Lower lobe of right lung (tissue), 2 donors: ENCODE results near the gene NXT1. TPM values are rescaled to one million over a fixed set of nuclear protein-coding genes. Genes with fewer than 3 reads are reported as not detected.

Experiments used
- ATAC-seq, 2 donors: fragments of 200-7000 bp; cut with Tn5 transposase; one replicate each; pipeline ENCODE4 v1.9.1; 2020 to 2022; ENCODE audit warnings: mild to moderate bottlenecking in 2 of 2, moderate library complexity in 2 of 2
- DNase-seq: peaks from one replicate; pipeline ENCODE4 v3.0.0-alpha.2; 2020
- H3K27ac ChIP-seq: fragments of 200-600 bp; one replicate; pipeline ENCODE4 v1.8.0; 2022
- H3K27me3 ChIP-seq: fragments of 200-600 bp; one replicate; pipeline ENCODE4 v1.8.0; 2022; ENCODE audit warnings: low read depth
- H3K36me3 ChIP-seq: fragments of 200-600 bp; one replicate; pipeline ENCODE4 v1.8.0; 2022; ENCODE audit warnings: mild to moderate bottlenecking
- H3K4me1 ChIP-seq: fragments of 200-600 bp; one replicate; pipeline ENCODE4 v1.8.0; 2022
- H3K4me3 ChIP-seq: fragments of 200-600 bp; one replicate; pipeline ENCODE4 v1.8.0; 2022; ENCODE audit warnings: mild to moderate bottlenecking
- H3K9me3 ChIP-seq: fragments of 200-600 bp; one replicate; pipeline ENCODE4 v1.8.0; 2022
- intact Hi-C: fragments of 100-400 bp; cut with DNase I; formaldehyde crosslinking; loops from one replicate; pipeline ENCODE4 v1.11.0; 2022
- total RNA-seq: library from RNA; stranded (reverse); fragmentation: NEBNext Ultra II Directional; extraction: Animal tissue kit (Norgen Biotek cat#: 25700); gene quantifications from one replicate; pipeline ENCODE4 v1.2.1, GENCODE V29; 2021
- TF ChIP-seq, protein P1 (sequence below): fragments of 200-600 bp; IDR thresholded peaks from one replicate; pipeline ENCODE4 v1.8.0; 2022; ENCODE audit warnings: antibody characterized with exemption, mild to moderate bottlenecking
- donor health status: DM: no; HTN: yes; CAD: no; lungs with severe emphysema.

The NXT1 gene
- total RNA-seq, 1 donor from 2014 or later: 14.8 TPM

DNA sequence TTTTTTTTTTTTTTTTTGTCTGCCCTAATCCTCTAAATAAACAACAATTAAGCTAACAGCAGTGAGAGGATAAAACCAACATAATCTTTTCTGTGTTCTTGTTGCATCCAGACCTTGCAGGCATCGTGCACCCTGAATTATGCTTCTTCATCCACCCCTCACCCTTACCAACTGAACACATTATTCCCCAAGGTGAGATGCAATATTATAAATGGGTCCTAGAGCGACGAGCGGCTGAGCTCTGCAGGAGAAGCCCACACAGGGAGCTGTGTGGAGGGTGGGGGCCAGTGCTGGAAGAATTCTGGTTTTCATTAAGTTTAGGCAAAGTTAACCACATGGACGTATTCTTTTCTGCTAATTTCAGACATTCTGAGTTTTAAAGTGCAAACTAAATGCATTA lies 32.2 kb upstream of the NXT1 start:
- Histone ChIP-seq H3K9me3 (no peaks in the 10 kb centered on the region), H3K4me1 (no peaks in the 10 kb centered on the region), H3K27ac (no peak overlapping the region), H3K27me3 (no peaks in the 10 kb centered on the region), H3K4me3 (no peak overlapping the region), H3K36me3 (no peaks in the 10 kb centered on the region)
- intact Hi-C loops: no loop called here
- ATAC-seq (no peak), DNase-seq (no peak)
- TF ChIP-seq, protein P1, sequence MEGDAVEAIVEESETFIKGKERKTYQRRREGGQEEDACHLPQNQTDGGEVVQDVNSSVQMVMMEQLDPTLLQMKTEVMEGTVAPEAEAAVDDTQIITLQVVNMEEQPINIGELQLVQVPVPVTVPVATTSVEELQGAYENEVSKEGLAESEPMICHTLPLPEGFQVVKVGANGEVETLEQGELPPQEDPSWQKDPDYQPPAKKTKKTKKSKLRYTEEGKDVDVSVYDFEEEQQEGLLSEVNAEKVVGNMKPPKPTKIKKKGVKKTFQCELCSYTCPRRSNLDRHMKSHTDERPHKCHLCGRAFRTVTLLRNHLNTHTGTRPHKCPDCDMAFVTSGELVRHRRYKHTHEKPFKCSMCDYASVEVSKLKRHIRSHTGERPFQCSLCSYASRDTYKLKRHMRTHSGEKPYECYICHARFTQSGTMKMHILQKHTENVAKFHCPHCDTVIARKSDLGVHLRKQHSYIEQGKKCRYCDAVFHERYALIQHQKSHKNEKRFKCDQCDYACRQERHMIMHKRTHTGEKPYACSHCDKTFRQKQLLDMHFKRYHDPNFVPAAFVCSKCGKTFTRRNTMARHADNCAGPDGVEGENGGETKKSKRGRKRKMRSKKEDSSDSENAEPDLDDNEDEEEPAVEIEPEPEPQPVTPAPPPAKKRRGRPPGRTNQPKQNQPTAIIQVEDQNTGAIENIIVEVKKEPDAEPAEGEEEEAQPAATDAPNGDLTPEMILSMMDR: no peak

DNA sequence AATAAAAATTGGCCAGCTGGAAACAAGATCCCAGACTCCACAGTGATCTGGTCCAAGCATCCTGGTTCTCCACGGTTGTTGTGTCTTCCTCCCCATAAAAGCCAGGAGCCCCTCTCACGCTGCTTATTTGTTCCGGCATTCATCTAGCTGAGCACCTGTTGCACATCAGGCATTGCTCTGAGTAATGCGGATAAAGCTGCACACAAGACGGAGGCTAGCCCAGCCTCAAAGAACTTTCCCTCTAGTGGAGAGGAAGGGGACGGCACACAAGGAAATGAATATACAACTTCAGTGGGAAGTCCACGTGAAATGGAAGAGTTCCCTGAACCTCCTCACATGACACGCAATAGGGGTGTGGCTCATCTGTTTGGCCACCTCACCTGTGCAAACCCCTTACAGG lies 30.3 kb upstream of the NXT1 start:
- no peaks in the 10 kb centered on the region for H3K27me3 ChIP-seq
- ATAC-seq: no peak
- no peaks in the 10 kb centered on the region for H3K9me3 ChIP-seq
- no peak overlapping the region for H3K4me3 ChIP-seq
- no peaks in the 10 kb centered on the region for H3K36me3 ChIP-seq
- H3K27ac ChIP-seq: no peak overlapping the region
- intact Hi-C loops: no loop called here
- no peaks in the 10 kb centered on the region for H3K4me1 ChIP-seq
- DNase-seq: no peak
- TF ChIP-seq, protein P1: peak; percentile 31

DNA sequence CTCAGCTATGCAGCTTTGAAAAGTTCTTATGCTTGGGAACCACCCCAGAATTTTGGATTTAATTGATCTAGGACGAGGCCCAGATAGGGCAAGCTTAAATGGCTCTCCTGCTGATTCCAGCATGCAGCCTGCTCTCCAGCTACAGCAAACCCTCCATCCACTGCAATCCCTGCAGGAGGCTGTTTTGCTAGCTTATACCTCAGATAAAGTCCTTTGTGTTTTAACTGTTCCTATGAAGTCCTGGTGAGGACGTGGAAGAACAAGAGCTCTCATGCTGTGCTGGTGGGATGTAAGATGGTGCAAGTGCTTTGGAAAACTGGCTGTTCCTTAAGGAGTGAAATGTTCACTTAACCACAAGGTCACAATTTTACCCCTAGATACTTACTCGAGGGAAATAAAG lies 25.5 kb upstream of the NXT1 start:
- DNase-seq (no peak), ATAC-seq (no peak)
- Histone ChIP-seq H3K27me3 (no peaks in the 10 kb centered on the region), H3K9me3 (no peaks in the 10 kb centered on the region), H3K4me3 (no peak overlapping the region), H3K27ac (no peak overlapping the region), H3K36me3 (no peaks in the 10 kb centered on the region), H3K4me1 (no peaks in the 10 kb centered on the region)
- TF ChIP-seq, protein P1: no peak
- intact Hi-C loops: no loop called here

DNA sequence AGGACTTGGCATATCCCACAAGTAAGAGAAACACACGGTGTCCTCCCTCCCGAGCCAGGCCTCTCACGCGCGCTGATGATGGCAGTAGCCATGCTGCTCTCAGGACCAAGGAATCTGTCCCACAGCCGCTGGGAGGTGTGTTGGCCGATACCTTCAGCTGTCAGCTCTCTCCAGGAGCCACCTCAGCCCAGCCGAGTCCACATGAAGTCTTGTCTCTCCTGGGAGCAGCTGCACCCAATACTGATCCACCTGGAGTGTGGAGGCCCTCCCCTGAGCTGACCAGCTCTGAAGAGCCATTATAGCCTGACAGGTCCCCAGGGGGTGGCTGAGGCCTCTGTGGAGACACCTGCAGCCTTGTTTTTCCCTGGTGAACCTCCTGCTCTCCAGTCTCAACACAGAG lies 23.8 kb upstream of the NXT1 start:
- no peak for DNase-seq
- no peak for ATAC-seq
- H3K4me1 ChIP-seq: no peaks in the 10 kb centered on the region
- H3K36me3 ChIP-seq: no peaks in the 10 kb centered on the region
- intact Hi-C loops: no loop called here
- H3K9me3 ChIP-seq: no peaks in the 10 kb centered on the region
- H3K4me3 ChIP-seq: no peak overlapping the region
- TF ChIP-seq, protein P1: no peak
- no peaks in the 10 kb centered on the region for H3K27me3 ChIP-seq
- no peak overlapping the region for H3K27ac ChIP-seq

DNA sequence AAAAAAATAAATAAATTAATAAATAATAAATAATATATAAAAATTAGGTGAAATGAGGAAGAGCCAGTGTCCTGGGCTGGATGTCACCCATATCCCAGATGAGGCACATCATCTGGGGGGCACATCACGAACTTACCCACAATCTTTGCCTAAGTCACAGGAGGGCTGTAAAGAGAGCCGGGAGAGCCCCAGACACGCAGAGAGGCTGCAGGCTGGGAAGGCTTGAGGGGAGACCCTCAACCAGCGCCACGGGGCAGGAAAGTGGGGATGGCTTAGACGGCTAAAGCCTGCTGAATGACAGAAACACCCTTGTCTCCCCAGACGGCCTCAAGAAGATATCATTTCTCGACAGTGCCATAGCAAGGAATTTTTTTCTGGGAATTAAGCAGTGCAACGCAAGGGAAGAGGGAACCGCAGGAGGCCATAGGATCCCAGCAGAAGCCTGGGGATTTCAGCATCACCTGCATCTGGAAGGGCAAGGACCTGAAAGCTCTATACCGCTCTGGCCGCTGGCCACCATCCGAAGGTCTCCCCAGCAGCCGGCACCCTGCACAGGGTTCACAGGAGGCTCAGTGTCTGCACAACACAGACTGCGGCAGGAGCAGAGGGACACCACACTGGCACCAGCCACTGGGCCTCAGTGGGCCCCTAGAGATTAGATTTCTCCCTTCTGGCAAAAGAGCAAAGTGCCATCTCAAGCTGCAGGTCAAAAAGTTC lies 22.8 kb upstream of the NXT1 start:
- intact Hi-C loops: no loop called here
- no peak for DNase-seq
- no peak for ATAC-seq
- Histone ChIP-seq H3K4me3 (no peak overlapping the region), H3K27ac (no peak overlapping the region), H3K9me3 (no peaks in the 10 kb centered on the region), H3K36me3 (no peaks in the 10 kb centered on the region), H3K27me3 (no peaks in the 10 kb centered on the region), H3K4me1 (no peaks in the 10 kb centered on the region)
- TF ChIP-seq, protein P1: no peak
